HG02678 (cell line): ENCODE data around the gene TDRD15.
"Not testable (repeated sequence)": the region's sequence is repeated elsewhere in the genome, so short reads cannot be mapped to it uniquely, and the experiment has no call there.

ENCODE experiments used
- ATAC-seq: cut with Tn5 transposase; IDR thresholded peaks from one replicate; pipeline ENCODE4 v1.9.1; 2021; ENCODE audit warnings: mild to moderate bottlenecking, moderate library complexity; ENCODE audit not compliant: unreplicated experiment

TDRD15 gene

DNA sequence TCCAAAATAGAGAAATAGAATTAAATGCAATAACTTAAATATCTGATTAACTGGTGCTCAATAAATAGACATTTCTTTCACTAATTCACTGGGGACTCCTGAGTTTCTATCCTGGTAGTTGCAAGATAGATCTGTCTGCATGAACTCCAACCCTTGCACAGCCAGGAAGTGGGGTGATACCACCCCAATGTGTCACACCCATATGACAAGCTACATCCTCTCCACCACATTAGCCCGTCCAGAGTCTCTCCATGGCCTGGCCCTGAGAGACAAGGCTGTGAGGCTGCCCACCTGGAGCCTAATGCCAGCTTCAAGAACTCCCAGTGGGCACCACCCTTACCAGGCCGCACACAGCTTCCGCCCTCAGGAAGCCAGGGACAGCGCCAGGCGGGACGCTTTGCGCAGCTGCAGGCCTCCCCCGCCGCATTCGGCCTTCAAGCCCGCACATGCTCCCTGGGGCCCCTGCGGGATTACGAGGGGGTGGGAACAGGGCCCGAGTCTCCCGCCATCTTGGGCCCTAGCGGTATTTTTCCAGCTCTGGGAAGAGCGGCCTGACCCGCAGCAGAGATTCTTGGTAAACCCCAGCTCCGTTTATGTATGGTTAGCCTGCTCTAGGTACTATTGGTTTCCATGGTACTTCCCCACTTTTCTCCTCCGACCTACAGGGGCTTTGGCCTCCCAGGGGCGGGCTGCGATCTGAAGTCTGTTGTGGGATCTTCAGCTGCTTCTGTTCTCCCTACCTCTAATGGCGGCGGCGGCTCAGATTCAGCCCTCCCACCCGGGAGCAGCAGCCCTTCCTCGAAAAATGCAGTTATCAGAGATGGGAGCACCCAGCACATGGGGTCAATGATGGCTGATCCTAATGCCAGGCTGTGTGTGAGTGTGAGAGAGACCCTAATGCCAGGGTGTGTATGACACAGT lies at the start of gene TDRD15:
Gene TDRD15 (plus strand): TSS at position 496 of the 921 bp plus-strand sequence. CDS start 13,500 bp downstream, outside the sequence.
- ATAC-seq, result no peak

DNA sequence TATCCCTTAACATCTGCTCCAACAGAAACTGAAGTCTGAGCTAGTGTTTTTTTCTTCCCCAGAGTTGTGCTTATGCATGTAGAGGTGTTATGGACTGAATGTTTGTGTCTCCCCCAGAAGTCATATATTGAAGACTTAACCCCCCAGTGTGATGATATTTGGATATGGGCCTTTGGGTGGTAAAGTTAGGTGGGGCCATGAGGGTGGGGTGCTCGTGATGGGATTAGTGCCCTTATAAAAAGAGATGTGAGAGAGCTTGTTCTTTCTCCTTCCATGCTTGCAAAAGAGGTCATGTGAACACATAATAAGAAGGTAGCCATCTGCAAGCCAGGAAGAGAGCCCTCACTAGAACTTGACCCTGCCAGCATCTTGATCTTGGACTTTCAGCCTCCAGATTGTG lies 45.5 kb upstream of the TDRD15 start:
- ATAC-seq, result no peak

DNA sequence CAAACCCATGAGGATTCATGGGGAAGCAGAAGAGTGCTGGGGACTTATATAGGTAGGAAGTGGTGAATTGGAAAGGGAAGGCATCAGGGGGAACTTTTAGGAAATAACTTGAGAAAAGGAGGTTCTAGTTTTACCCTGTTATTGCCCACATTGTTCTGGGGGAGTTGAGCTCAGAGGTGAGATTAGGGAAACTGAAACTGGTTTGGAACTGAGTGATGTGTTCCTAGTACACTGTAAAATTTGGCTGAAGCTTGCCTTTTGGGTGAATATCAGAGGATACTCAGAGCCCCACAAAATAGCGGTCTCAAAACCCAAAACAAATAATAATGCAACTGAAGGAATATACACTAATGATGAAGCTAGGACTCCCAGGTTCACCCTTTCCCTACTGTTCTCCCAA lies 40.3 kb upstream of the TDRD15 start:
- no peak for ATAC-seq

DNA sequence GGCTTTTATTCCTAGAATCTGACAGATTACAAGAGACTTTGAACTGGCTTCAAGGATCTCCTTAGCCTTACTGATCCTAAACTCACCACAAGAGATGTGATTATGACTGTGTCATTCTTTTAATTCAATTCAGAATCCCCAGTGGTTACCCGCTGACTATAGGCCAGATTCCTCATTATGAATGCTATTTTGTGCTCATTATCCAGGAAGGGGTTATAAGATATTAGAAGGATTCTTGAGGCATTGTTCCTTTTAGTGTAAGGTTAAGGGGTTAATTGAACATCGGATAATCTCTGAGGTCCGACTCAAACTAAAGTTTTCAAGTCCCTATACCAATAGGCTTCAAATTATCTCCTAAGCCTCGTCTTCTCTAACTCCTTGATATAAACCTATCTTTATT lies 39.4 kb upstream of the TDRD15 start:
- no peak for ATAC-seq

DNA sequence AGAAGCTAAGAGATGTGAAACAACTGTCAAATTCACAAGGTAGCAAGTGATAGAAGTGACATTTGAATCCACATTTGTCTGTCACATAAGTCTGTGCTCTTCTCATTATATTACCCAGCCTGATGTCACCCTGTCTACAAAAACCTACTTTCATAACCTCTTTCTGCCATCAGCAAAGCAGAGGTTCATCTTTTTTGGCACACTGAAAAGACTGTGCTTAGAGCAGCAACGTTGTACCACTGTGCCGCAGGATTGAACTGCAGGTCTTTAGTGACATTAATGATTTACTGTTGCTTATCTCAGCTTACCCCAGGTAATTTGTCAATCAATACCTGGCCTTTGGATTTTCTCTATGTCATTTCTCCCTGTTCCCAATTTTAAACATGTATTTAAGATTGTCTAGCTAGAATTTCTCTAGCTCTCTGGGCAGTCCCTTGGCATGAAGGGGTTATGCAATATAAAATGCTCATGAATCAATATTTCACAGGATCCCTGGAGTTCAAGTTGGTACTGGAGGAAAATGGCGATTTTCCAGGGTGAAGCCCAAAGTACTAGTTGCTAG lies 31.4 kb upstream of the TDRD15 start:
- ATAC-seq, result no peak

DNA sequence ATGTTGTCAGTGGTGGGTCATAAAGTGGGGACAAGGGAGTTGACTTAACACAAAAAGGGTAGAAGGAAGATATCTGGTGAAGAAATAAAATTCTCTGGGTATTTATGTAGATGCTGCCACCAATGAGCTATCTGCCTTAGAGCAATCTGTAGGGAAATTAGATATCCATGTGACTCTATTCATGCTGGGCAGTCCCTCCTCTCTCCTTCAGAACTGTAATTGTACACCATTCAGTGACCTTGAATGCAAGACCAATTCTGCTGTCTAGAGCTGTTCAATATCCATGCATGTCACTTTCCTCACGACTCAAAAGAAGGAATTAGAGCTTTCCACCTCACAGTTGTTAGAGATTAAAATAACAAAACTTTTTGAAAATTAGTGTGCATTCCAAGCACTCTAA lies 28.6 kb upstream of the TDRD15 start:
- ATAC-seq, result no peak

DNA sequence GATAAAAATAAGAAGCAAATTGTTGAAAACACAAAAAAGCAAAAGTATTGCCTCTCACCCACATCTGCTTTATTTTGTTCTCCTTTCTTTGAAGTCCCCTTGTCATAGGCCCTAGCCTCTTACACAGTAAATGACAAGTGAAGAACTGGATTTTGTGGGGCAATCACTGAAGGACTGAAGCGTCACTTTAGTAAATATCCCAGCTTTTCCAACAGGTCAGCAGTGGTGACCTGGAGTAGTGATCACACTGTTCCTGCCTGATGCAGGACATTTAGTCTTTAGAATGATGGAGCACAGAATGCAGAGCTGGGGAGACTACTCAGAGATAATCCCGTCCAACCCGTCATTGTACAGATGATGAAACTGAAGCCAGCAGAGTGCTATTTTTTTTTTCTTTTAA lies 28.1 kb upstream of the TDRD15 start:
- ATAC-seq, result no peak

DNA sequence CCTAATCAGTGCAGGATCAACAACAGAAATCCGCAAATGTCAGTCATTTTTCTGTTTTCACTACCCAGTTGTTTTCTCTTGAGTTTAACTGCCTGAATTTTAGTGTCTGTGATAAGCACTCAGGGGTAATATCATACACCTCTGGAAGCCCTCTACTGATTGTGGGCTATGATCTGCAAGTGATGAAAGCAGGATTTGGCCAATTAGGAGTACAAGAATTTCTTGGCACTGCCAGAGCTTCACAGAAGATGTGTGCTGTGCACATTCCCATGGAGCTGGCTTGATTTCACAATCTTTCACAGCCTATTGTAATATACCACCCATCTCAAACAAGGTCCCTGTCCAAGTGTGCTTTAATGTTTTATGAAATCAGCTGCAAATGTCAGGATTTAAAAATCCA lies 27.3 kb upstream of the TDRD15 start:
- ATAC-seq, result no peak

DNA sequence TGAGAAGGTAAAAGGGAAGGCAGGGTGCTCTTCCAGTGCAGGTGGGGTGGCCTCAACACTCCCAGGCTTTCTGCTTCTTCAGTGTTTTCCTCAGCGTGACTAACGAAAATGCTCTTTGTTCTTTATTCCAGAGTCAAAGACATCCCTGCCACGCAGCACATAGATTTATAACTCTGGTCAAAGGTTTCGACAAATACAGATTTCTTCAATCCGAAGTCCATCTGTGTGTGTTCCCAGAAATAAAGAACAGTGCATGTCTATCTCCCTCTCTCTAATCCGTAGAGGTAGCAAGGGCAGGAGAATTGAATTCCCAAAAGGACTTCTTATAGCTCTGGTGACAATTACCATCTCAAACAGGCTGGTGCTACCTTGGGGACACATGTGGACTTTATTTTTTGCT lies 26.4 kb upstream of the TDRD15 start:
- ATAC-seq, result no peak

DNA sequence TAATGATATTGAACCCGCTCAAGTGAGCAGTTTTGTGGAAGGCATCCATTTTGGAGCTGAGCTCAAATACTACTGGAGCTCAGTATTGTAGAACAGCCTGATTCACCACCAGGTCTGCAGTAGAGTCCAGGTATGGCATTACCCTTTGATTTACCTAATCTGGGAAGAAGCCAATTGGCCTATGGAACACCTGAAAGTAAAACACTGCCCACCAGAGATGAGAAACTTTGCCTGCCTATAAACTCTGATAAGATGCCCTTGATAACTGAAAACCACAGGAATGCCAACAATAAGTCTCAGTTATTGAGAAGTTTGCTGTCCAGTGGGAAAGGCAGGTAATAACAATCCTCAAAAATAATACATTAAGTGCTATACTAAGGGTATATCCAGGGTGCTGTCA lies 25.5 kb upstream of the TDRD15 start:
- no peak for ATAC-seq

DNA sequence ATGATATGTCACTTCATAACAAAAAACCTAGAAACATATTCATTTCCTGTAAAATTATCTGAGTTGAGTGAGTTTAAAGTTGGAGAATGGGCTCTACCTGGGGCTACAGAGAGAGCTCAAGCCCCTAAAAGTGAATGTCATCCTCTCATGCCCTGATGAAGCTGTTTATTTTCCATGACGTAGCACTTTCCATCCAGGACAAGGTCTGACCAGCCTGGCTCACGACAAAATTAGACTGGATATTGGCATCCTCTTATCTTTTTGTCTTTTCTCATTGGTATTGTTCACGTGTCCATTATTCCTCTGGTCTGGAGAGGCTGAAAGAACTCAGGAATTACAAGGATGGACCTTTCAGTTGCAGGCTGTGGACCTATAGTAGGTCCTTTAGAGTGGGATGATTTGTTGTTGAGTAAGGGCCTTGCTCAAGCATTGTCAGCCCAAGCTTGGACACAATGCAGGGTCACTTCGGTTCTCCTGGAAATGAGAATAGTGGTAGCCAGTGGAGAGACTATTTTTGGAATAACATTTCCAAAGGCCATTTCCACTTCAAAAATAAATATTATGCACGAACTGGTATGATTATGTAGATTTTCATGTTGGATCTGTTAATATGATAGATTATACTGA lies 24.4 kb upstream of the TDRD15 start:
- no peak for ATAC-seq

DNA sequence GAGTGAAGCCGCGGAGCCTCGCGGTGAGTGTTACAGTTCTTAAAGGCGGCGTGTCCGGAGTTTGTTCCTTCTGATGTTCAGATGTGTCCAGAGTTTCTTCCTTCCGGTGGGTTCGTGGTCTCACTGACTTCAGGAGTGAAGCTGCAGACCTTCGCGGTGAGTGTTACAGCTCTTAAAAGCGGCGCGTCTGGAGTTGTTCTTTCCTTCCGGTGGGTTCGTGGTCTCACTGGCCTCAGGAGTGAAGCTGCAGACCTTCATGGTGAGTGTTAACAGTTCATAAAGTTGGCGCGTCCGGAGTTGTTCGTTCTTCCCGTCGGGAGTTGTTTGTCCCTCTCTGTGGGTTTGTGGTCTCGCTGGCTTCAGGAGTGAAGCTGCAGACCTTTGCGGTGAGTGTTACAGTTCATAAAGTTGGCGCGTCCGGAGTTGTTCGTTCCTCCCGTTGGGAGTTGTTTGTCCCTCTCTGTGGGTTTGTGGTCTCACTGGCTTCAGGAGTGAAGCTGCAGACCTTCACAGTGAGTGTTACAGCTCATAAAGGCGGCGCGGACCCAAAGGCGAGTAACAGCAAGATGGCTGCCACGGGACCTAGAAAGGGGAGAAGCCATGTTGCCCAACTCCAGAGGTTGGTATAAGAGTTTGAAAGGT lies 22.1 kb upstream of the TDRD15 start:
- not testable (repeated sequence) for ATAC-seq

DNA sequence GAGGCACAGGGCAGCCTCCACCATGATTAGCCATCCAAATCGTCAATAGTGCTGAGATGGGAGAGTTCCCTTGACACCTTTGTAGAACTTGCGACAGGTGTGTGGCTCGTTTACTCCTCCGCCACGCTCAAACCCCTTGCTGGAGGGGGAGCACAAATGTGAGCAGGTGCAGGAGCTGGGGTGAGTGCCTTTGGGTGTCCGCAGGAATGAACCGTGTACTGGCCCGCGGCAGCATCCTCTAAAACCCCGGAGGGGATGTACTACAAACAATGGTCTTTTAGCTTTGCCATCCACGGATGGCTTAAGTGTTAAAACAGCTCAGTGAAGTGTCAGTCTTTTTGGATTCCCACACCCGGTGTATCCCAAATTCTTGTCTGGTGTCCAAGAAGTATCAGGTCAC lies 21.4 kb upstream of the TDRD15 start:
- no peak for ATAC-seq

DNA sequence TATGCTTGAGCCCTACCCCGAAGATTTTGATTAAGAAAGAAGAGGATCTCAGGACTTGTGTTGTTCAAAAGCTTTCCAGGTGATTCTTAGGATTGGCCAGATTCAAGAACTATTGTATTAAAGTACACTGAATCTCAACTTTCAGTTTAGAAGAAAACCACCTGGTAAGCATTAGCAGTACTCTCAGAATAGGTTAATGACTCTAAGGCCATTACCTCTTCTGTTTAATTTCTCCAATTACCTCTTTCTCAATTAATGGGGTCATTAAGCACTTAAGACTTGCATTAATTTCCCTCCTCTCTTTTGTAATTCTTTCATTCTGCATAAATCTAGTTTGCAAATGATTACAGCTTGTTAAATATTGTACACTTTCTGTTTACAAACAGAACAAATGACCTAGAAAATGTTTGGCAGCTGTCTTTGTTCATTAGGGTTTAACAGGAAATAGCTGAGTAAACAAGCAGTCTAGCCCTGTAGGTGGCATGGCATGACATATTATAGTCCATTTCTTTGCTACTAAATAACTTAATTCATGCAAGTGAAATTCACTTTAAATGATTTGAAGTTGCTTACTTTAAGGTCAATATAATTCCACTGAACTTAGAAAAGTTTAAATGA lies 20.4 kb upstream of the TDRD15 start:
- no peak for ATAC-seq

DNA sequence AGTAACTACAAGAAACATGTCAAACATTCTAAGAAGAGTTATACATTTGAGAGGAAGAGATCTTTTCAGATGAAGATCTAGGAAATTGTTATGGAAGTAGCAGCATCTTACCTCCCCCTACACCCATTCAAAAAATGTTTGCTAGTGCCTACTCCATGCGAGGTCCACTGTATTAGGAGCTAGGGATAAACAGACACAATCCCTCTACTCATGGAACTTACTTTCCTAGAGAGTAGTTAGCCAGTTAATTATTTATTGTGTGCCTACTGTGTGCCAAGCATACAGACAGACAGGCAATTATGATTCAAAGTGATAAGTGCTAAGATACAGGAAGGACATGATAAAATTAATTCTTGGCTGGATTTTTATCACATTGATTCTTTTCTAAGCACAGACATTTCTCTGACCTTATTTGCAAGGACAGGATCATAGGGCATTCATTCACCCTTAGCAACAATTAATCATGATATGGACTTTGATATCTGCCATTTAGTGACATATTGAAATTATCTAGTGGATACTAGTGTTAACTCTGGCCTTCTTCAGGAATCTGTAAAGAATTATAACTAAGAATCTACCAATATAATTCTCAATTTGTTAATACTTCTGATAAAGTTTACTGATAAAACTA lies 19.6 kb upstream of the TDRD15 start:
- no peak for ATAC-seq

DNA sequence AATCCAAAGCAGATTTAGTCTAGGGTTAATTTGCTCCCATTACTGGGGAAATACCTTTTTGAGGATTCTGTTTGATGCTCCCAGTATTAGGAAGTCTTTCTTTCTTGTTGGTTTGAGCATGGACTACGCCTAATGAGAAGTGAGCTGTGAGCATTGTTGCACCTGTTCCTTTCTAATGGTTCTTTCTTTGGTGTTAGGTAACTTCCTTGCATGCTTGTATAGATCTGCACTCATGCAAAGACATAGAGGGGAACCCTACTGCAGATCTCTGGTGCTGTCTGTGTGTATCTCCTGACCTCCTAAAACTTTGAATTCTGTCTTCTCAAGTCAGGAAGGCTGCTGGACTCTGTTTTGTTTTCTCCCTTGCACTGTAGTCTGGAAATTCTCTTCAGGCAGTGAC lies 12.8 kb upstream of the TDRD15 start:
- no peak for ATAC-seq

DNA sequence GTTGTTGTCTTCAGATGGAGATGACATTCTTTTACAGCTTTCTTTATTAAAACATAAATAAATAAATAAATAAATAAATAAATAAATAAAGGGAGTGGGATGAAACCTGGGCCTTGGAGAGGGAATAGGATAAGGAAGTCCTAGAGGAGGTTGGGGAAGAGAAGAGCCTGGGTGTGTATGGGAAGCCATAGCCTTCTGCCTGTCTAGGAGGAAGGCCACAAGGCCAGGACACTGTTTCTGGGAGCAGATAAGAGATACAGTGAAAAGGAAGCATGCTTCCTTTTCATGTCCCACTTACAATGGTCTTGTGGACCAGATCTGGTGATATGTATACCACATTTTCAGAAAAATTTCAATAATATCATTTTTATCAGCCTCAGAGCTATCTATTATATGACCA lies 6.1 kb upstream of the TDRD15 start:
- ATAC-seq, result no peak

DNA sequence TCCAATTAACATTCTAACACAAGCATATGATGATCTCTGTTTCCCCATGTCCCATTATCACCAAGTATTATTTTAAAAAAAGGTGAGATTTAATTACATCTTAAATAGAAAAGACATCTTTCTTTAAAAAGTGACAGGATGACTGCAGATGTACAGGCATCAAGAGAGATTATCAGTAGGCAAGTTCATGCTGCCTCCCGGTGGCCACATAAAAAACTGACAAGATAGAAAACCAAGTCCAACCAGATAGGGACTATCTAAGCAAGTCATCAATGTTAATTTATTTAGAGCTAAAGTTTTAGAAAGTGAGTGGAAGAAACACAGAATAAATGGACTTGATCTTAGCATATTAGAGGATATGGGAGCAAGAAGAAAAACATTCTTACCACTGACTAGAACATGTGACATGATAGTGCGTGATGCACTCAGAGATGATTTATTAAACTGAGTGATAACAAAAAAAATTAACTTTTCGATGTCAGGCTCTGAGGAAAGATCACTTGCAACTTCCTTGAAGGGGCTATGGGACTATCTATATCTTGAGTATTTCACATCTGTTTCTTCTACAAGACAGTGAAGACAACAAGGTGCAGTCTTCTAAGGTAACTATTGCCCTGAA lies 5.4 kb upstream of the TDRD15 start:
- peak; percentile 54 for ATAC-seq

DNA sequence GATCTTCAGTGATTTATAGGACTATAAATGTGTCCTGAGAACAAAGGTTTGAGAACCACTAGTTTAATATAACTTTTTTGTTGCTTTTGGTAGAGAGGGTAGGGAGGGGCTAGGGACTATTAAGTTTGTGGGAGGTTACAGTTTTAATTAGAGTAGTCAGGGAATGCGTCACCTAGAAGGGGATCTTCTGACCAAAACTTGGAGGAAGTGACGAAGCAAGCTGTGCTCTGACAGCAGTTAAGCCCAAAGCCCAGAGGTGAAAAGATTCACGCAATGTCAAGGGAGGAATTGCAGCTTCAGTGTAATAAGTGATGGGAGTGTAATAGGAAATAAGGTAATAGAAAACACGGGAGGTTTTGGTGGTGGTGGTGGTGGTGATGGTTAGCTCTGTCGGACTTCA lies 8.1 kb downstream of the TDRD15 start:
- ATAC-seq, result no peak

DNA sequence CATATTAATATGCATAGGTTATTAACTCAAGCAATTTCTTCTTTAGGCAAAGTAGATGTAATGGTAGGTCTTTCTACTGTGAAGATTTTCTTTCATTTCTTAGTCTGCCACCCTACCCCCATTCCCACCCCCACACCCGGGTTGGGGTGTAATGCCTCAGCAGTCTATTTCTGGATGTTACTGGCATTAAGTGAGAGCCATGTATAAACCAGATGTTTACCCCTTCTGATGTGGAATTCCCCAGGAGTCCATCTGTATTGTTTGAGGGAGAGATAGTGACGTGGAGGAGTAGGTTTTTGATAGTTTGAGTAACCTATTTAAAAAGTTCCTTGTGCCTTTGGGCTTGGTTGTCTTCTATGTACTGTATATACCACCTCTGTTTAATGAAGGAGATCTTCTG lies 11.8 kb downstream of the TDRD15 start:
- ATAC-seq, result no peak
